Inflammatory macrophage treated with lipopolysaccharide for 1 hour (primary cell): ENCODE measurements around the gene LHFPL3.
"Not testable (repeated sequence)": the region's sequence is repeated elsewhere in the genome, so short reads cannot be mapped to it uniquely, and the experiment has no call there.

ENCODE experiments used
- DNase-seq, 2 donors: peaks; one replicate each; pipeline ENCODE4 v3.0.0-alpha.2; 2020 to 2022

Gene LHFPL3

DNA sequence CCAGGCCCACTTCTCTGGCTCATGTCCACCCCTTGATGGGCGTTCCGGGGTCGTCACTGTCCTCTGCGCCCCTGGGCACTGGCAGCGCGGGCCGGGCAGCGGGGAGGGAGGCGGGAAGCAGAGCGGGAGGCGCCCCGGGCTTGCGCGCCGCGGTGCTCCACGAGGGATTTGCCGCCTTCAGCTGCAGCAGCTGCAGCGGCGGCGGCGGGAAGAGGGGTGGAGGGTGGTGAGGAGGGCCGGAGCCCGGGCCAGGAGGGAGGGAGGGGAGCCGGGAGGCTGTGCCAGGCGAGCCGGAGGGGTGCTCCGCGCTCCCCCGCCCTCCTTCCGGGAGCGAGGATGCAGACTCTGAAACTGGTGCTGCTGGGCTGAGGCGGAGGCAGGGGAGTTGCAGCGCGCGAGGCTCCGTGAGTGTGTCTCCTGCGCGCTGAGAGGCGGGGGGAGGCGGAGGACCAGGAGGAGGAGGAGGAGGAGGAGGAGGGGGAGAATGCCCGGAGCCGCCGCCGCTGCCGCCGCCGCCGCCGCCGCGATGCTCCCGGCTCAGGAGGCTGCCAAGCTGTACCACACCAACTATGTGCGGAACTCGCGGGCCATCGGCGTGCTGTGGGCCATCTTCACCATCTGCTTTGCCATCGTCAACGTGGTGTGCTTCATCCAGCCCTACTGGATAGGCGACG is at the start of gene LHFPL3:
Gene LHFPL3, plus strand, starts transcription at position 308 of the 674 bp plus-strand sequence.
- no peak for DNase-seq

- DNase-seq = not testable (repeated sequence)
Measured at GRCh38 chr7:104281685-104282084, 46.7 kb upstream of the LHFPL3 start.

DNA sequence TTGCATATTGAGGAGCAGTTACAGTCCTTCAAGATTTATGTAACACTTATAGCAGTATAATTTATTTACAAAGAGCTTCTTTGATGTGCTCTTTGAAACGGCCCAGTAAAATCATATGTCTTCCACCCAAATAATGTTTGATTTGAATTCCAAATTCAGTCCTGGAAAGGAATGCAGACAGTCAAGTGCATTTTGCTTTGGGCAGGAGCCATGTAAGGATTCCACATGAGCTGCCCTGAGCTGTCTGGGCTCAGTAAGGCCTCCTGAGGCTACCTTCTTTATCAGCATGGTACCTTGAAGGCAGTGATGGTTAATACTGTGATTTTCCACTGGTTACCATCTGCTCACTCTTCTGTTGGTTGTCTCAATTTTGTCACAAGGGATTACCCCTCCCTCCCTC is 41.6 kb upstream of the LHFPL3 start:
- no peak for DNase-seq

- DNase-seq = no peak
Measured at GRCh38 chr7:104288137-104288536, 40.3 kb upstream of the LHFPL3 start.

DNA sequence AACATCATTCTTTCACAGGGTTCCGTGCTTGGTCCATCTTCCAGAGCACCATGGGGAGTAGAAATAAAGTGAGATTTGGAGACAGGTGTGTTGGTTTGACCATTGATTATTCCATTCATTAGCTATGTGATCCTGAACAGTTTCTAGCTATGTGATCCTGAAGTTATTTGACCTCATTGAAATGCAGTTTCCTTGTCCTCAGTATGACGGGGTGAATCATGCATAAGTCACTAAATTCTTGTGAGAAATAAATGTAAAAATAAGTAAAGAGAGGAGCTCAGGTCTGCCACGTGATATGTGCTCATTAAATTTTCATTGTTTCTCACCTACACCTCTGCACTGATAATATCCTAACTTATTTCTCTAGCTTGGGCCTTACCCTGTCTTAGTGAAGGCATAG is 34.1 kb upstream of the LHFPL3 start:
- DNase-seq = no peak

DNA sequence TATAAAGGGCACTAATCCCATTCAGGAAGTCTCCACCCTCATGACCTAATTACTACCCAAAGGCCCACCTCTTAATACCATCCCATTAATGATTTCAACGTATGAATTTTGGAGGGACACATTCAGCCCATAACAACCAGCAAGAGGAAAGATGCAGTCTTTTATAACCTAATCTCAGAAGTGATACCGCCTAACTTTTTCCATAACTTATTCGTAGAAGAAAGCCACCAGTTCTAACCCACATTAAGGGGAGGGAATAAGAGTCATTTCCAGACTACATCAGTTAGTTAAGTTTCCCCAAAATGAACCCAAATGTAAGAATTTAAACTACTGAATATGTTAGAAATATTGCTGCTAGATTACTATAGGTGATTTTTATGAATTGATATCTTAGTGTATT is 32.1 kb upstream of the LHFPL3 start:
- no peak for DNase-seq

GRCh38 chr7:104296900-104297299 is 31.5 kb upstream of the LHFPL3 start:
- no peak for DNase-seq

- DNase-seq = no peak
Measured at GRCh38 chr7:104299323-104299722, 29.1 kb upstream of the LHFPL3 start.

DNA sequence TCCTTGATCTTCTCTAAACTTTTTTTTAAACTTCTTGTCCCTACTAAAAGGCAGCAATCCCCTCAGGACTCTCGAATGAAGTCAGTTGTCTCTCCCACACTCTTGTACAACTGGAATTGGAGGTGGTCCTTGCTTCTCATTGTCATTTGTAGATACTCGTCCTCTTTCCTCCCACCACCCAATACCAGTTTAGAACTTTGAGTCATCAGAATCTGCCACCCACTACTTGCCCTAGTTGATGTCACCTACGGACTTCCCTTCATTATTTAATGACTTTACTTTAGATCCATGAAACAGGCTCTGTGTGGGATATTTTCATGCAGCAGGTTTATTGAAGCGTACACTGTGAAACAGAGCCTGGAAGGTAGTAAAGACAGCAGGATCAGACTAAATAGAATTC is 28.6 kb upstream of the LHFPL3 start:
- no peak for DNase-seq

GRCh38 chr7:104306793-104307192 is 21.6 kb upstream of the LHFPL3 start:
- DNase-seq = no peak

DNA sequence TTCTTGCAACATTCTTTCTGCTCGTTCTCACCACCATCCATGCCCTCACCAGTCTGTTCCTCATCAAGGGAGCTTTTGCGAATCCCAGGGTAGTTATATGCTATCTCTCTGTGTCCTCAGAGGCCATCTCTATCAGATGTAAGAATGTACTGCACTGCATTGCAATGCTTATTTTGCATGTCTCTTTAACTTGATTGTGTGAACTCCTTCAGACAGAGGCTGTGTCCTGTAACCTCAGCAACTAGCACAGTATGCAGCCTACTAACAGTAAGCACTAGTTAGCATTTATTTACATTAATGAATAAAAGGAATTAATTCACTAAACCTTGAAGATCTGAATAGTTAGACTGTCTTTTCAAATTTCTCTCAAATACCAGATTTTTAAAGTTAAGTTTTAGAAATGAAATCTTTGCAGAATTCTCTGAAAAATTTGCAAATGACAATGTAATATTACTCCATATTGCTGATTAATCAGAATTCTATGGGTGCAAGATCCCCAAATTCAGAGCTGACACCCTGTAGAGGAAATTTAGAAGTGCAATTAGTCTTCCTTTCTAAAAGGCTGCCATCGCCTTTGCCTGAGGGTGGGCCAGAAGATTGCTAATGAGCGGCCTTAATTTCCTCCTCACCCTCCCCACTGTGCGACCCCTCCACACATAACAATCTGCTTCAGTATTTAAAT is 10.3 kb upstream of the LHFPL3 start:
- DNase-seq = no peak

- DNase-seq = no peak
Measured at GRCh38 chr7:104327534-104327933, 869 bp upstream of the LHFPL3 start.

DNA sequence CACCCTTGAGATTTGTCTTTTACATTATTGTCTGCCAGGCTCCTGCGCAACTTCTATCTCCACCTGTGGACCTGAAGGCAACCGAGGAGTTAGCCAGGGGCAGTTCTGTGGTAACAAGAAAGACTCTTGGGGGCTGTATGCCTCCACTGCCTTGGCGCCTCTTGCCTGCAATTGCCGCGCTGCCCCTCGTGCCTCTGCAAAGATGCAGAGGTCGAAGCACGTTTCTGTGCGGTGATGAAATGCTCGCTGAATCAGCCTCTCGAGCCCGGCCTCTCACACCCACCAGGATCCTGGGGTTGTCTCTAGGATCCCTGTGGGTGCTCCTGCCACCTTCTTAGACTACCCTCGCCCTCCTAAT is 486 bp upstream of the LHFPL3 start:
- no peak for DNase-seq

- no peak for DNase-seq
Measured at GRCh38 chr7:104328970-104329825, 795 bp downstream of the LHFPL3 start.

- no peak for DNase-seq
Measured at GRCh38 chr7:104341546-104341945, 13.1 kb downstream of the LHFPL3 start.

- DNase-seq = no peak
Measured at GRCh38 chr7:104352736-104353135, 24.3 kb downstream of the LHFPL3 start.

GRCh38 chr7:104357166-104357565 is 28.8 kb downstream of the LHFPL3 start:
- DNase-seq = no peak

DNA sequence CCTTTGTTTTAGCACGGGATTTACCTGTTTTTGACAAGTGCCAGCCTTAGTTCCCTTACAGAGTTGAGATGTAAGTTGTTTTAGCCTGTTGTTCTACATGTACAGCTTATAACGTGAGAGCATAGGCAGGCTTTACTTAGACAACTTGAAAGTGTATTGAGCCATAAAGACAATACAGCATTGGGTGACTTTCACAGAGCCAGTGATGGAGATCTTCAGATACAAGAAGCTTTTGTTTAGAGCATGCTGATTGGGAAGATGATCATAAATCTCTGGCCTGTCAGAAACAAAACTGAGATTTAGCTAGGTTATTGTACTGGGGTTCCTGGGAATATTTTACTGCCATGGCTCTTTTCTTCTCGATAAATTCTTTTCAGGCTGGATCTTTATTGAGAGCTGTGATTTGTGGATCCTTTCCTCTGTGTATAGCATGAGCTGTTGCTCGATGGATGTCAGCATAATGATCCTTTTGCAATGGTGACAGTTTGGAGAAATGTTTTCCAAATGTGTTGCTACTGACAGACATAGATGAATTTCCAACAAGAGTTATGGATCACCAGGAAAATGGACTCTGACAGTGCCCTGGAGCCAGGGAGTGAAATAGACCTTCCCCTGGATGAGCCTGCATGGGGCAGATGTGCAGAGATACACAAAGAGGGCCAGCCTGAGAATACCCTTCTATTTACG is 30.2 kb downstream of the LHFPL3 start:
- DNase-seq = no peak

DNA sequence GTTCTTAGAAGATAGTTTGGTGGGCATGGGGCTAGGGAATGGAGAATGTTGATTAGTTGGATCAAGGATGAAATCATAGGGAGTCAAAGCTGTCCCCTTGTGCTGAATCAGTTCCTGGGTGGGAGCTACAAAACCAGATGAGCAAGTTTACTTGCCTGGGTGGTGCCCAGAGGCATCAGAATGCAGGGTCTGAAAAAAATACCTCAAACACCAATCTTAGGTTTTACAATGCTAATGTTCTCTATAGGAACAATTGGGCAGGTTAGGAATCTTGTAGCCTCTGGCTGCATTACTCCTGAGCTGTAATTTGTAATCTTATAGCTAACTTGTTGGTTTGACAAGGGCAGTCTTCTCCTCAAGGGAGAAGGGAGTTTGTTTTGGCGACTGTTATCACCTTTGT is 34.4 kb downstream of the LHFPL3 start:
- no peak for DNase-seq

DNA sequence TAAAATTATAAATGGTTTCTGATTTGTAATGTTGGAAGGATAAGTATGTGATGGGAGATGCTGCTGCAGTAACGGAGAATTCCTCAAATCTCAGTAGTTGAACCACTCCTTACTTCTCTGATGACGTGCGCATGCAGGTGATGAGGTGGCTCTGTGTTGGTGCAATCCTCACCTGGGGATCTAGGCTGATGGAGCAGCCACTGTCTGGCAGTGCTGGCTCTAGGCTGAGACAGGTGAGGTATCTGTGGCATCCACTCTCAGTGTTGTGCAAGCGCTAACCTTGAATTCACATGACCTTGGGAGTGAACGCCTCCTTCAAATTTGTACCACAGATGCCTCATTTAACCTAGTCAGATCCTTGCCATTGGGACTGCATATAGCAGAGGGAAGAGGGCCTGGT is 35.0 kb downstream of the LHFPL3 start:
- DNase-seq = no peak

GRCh38 chr7:104366390-104366789 is 38.0 kb downstream of the LHFPL3 start:
- DNase-seq = no peak

GRCh38 chr7:104367926-104368325 is 39.5 kb downstream of the LHFPL3 start:
- no peak for DNase-seq
